Caco-2 (cell line): ENCODE data around the gene SLC6A8. TPM values are rescaled to one million over a fixed set of nuclear protein-coding genes. Genes with fewer than 3 reads are reported as not detected.
A peak's percentile ranks its signal among the peaks of the same experiment; 100 is the strongest.

Source experiments
- BruUV-seq: library from RNA; stranded (reverse); fragments of 400-500 nt; replicated peaks from 2 replicates; lab custom pipeline; 2021; lab: Mats Ljungman, UMichigan
- CTCF ChIA-PET: fragments of 300-600 bp; sonication (Branson Sonifier 250); formaldehyde crosslinking; loops from one replicate; lab custom pipeline; 2022; ENCODE audit warnings: antibody characterized with exemption; lab: Charles Lee
- POLR2A ChIA-PET: fragments of 300-600 bp; sonication (Branson Sonifier 250); formaldehyde crosslinking; loops from one replicate; lab custom pipeline; 2022; ENCODE audit warnings: antibody characterized with exemption; lab: Charles Lee
- DNase-seq, 2 experiments: peaks; one replicate each; pipeline versions ENCODE4 v3.0.0 to v3.0.0-alpha.2; 2020 to 2022
- H3K27me3 ChIP-seq: replicated peaks from 2 replicates; pipeline ENCODE4 v1.6.0; 2011; ENCODE audit warnings: low read length; ENCODE audit not compliant: control insufficient read depth, insufficient read depth
- H3K36me3 ChIP-seq: 2 replicates; pipeline ENCODE4 v1.5.1; 2011; ENCODE audit warnings: low read length; ENCODE audit not compliant: control insufficient read depth, insufficient read depth
- H3K4me1 ChIP-seq: fragments of 250-450 bp; sonication (Bioruptor Pico); 2 replicates; pipeline ENCODE4 v1.5.1; 2020; ENCODE audit warnings: mild to moderate bottlenecking
- H3K4me3 ChIP-seq: 2 replicates; pipeline ENCODE4 v1.5.1; 2011; ENCODE audit warnings: low read depth, mild to moderate bottlenecking, control low read depth, low read length
- H3K9me3 ChIP-seq: fragments of 250-450 bp; sonication (Bioruptor Pico); 2 replicates; pipeline ENCODE4 v1.5.1; 2020; ENCODE audit warnings: mild to moderate bottlenecking, moderate library complexity
- H3K27ac Mint-ChIP-seq: one replicate; pipeline ENCODE4 v1.8.0; 2022; ENCODE audit warnings: mixed read lengths; ENCODE audit not compliant: unreplicated experiment
- H3K27me3 Mint-ChIP-seq: one replicate; pipeline ENCODE4 v1.8.0; 2022; ENCODE audit warnings: mixed read lengths; ENCODE audit not compliant: insufficient read depth, unreplicated experiment
- H3K36me3 Mint-ChIP-seq: one replicate; pipeline ENCODE4 v1.8.0; 2022; ENCODE audit warnings: mild to moderate bottlenecking, mixed read lengths; ENCODE audit not compliant: insufficient read depth, unreplicated experiment
- H3K4me1 Mint-ChIP-seq: one replicate; pipeline ENCODE4 v1.8.0; 2022; ENCODE audit warnings: low read depth, mixed read lengths; ENCODE audit not compliant: unreplicated experiment
- H3K4me3 Mint-ChIP-seq: one replicate; pipeline ENCODE4 v1.8.0; 2022; ENCODE audit warnings: mild to moderate bottlenecking, moderate library complexity, mixed read lengths; ENCODE audit not compliant: unreplicated experiment
- H3K9me3 Mint-ChIP-seq: one replicate; pipeline ENCODE4 v1.8.0; 2022; ENCODE audit warnings: mixed read lengths; ENCODE audit not compliant: unreplicated experiment
- intact Hi-C: fragments of 100-400 bp; cut with micrococcal nuclease; formaldehyde crosslinking; loops from one replicate; pipeline ENCODE4 v1.10.0; 2022; ENCODE audit not compliant: unreplicated experiment
- total RNA-seq: library from RNA; stranded (reverse); gene quantifications from 2 replicates; pipeline ENCODE4 v1.2.3, GENCODE V29; 2022
- TF ChIP-seq, protein P1 (sequence below), 2 experiments: fragments of 200-600 bp in 1 of 2; IDR thresholded peaks; 1 replicate in 1 of 2; 2 replicates in 1 of 2; pipeline versions ENCODE4 v1.5.1 to v1.8.0; 2011 to 2022; ENCODE audit warnings: antibody characterized with exemption in 1 of 2, control low read depth in 1 of 2, inconsistent platforms in 1 of 2, low read depth in 1 of 2, low read length in 1 of 2, mild to moderate bottlenecking in 1 of 2, moderate library complexity in 1 of 2; ENCODE audit not compliant: insufficient read depth in 1 of 2, severe bottlenecking in 1 of 2, unreplicated experiment in 1 of 2

SLC6A8 gene
- total RNA-seq, 1 experiment from 2014 or later: 8.8 TPM

GRCh38 chrX:153659268-153659667 is 28.5 kb upstream of the SLC6A8 start:
- H3K9me3 ChIP-seq: no peaks in the 10 kb centered on the region
- Mint-ChIP-seq H3K4me3 (no peak overlapping the region), H3K27ac (no peak overlapping the region), H3K36me3 (no peaks in the 10 kb centered on the region), H3K4me1 (no peaks in the 10 kb centered on the region), H3K9me3 (no peaks in the 10 kb centered on the region), H3K27me3 (peaks cover 3% of the 10 kb centered on the region)
- ChIA-PET POLR2A (no interaction called here), CTCF (interaction anchor here (1.2 kb wide), 1 partner anchor 15 kb away, joined by 3 read pairs; no protein-coding TSS in a partner anchor)
- H3K27me3 ChIP-seq: no peaks in the 10 kb centered on the region
- no peak overlapping the region for H3K4me3 ChIP-seq
- intact Hi-C loops: no loop called here
- BruUV-seq: no TSS peak
- no peaks in the 10 kb centered on the region for H3K36me3 ChIP-seq
- DNase-seq: no peak
- no peaks in the 10 kb centered on the region for H3K4me1 ChIP-seq
- TF ChIP-seq, protein P1, sequence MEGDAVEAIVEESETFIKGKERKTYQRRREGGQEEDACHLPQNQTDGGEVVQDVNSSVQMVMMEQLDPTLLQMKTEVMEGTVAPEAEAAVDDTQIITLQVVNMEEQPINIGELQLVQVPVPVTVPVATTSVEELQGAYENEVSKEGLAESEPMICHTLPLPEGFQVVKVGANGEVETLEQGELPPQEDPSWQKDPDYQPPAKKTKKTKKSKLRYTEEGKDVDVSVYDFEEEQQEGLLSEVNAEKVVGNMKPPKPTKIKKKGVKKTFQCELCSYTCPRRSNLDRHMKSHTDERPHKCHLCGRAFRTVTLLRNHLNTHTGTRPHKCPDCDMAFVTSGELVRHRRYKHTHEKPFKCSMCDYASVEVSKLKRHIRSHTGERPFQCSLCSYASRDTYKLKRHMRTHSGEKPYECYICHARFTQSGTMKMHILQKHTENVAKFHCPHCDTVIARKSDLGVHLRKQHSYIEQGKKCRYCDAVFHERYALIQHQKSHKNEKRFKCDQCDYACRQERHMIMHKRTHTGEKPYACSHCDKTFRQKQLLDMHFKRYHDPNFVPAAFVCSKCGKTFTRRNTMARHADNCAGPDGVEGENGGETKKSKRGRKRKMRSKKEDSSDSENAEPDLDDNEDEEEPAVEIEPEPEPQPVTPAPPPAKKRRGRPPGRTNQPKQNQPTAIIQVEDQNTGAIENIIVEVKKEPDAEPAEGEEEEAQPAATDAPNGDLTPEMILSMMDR (IDR thresholded peaks at IDR 0.05; ENCODE audit: insufficient read depth in 1 of 2, low read depth in 1 of 2, low read length in 1 of 2, severe bottlenecking in 1 of 2, unreplicated experiment in 1 of 2): no peak

GRCh38 chrX:153662266-153662665 is 25.5 kb upstream of the SLC6A8 start:
- H3K9me3 ChIP-seq: no peaks in the 10 kb centered on the region
- H3K36me3 Mint-ChIP-seq: no peaks in the 10 kb centered on the region
- TF ChIP-seq, protein P1 (IDR thresholded peaks at IDR 0.05; ENCODE audit: insufficient read depth in 1 of 2, low read depth in 1 of 2, low read length in 1 of 2, severe bottlenecking in 1 of 2, unreplicated experiment in 1 of 2): peak; percentile 34 to 48
- H3K4me1 ChIP-seq: no peaks in the 10 kb centered on the region
- peak; percentile 63 to 72 for DNase-seq
- BruUV-seq: no TSS peak
- H3K4me3 ChIP-seq: no peak overlapping the region
- peaks cover 3% of the 10 kb centered on the region for H3K27me3 Mint-ChIP-seq
- H3K27me3 ChIP-seq: no peaks in the 10 kb centered on the region
- intact Hi-C loops: loop anchor here (1.0 kb wide), 1 partner anchor 52 kb away; no protein-coding TSS in a partner anchor
- H3K9me3 Mint-ChIP-seq: no peaks in the 10 kb centered on the region
- CTCF ChIA-PET: interaction anchor here (0.7 to 1.0 kb wide), 2 partner anchors 56 to 107 kb away, joined by 3 read pairs; no protein-coding TSS in a partner anchor
- no peak overlapping the region for H3K27ac Mint-ChIP-seq
- no peaks in the 10 kb centered on the region for H3K4me1 Mint-ChIP-seq
- H3K36me3 ChIP-seq: no peaks in the 10 kb centered on the region
- POLR2A ChIA-PET: no interaction called here
- H3K4me3 Mint-ChIP-seq: peak overlapping the region; percentile 31

GRCh38 chrX:153665726-153666306 is 21.9 kb upstream of the SLC6A8 start:
- Histone ChIP-seq H3K9me3 (no peaks in the 10 kb centered on the region), H3K4me3 (no peak overlapping the region), H3K36me3 (no peaks in the 10 kb centered on the region), H3K4me1 (no peaks in the 10 kb centered on the region), H3K27me3 (no peaks in the 10 kb centered on the region)
- Mint-ChIP-seq H3K36me3 (peaks cover 6% of the 10 kb centered on the region), H3K27me3 (peaks cover 7% of the 10 kb centered on the region), H3K4me3 (no peak overlapping the region), H3K27ac (no peak overlapping the region), H3K9me3 (no peaks in the 10 kb centered on the region), H3K4me1 (no peaks in the 10 kb centered on the region)
- no TSS peak for BruUV-seq
- intact Hi-C loops: no loop called here
- ChIA-PET CTCF (no interaction called here), POLR2A (no interaction called here)
- TF ChIP-seq, protein P1 (IDR thresholded peaks at IDR 0.05; ENCODE audit: insufficient read depth in 1 of 2, low read depth in 1 of 2, low read length in 1 of 2, severe bottlenecking in 1 of 2, unreplicated experiment in 1 of 2): no peak
- DNase-seq: no peak
